Calu3 (cell line): ENCODE measurements around the gene LNX2. TPM values are rescaled to one million over a fixed set of nuclear protein-coding genes. Genes with fewer than 3 reads are reported as not detected.
"Not testable (repeated sequence)": the region's sequence is repeated elsewhere in the genome, so short reads cannot be mapped to it uniquely, and the experiment has no call there.

Source experiments
- BruUV-seq: library from RNA; stranded (reverse); fragments of 400-500 nt; replicated peaks from 2 replicates; lab custom pipeline; 2021; lab: Mats Ljungman, UMichigan
- CTCF ChIA-PET: fragments of 300-600 bp; sonication (Branson Sonifier 250); formaldehyde crosslinking; loops from one replicate; lab custom pipeline; 2022; ENCODE audit warnings: antibody characterized with exemption; lab: Charles Lee
- DNase-seq: peaks from one replicate; pipeline ENCODE4 v3.0.0; 2022
- H3K27ac Mint-ChIP-seq: one replicate; pipeline ENCODE4 v1.8.0; 2022; ENCODE audit warnings: mixed read lengths; ENCODE audit not compliant: unreplicated experiment
- H3K27me3 Mint-ChIP-seq: one replicate; pipeline ENCODE4 v1.8.0; 2022; ENCODE audit warnings: mixed read lengths; ENCODE audit not compliant: unreplicated experiment
- H3K36me3 Mint-ChIP-seq: one replicate; pipeline ENCODE4 v1.8.0; 2022; ENCODE audit warnings: mild to moderate bottlenecking, moderate library complexity, mixed read lengths; ENCODE audit not compliant: insufficient read depth, unreplicated experiment
- H3K4me1 Mint-ChIP-seq: one replicate; pipeline ENCODE4 v1.8.0; 2022; ENCODE audit warnings: mild to moderate bottlenecking, low read depth, mixed read lengths; ENCODE audit not compliant: unreplicated experiment
- H3K4me3 Mint-ChIP-seq: one replicate; pipeline ENCODE4 v1.8.0; 2022; ENCODE audit warnings: mild to moderate bottlenecking, low read depth, moderate library complexity, mixed read lengths; ENCODE audit not compliant: unreplicated experiment
- H3K9me3 Mint-ChIP-seq: one replicate; pipeline ENCODE4 v1.8.0; 2022; ENCODE audit warnings: low read depth, mixed read lengths; ENCODE audit not compliant: unreplicated experiment
- intact Hi-C: fragments of 100-400 bp; cut with micrococcal nuclease; formaldehyde crosslinking; loops from one replicate; pipeline ENCODE4 v1.10.0; 2022; ENCODE audit not compliant: unreplicated experiment
- total RNA-seq: library from RNA; stranded (reverse); gene quantifications from 2 replicates; pipeline ENCODE4 v1.2.3, GENCODE V29; 2022
- TF ChIP-seq, protein P1 (sequence below): fragments of 200-600 bp; IDR thresholded peaks from one replicate; pipeline ENCODE4 v1.8.0; 2022; ENCODE audit warnings: antibody characterized with exemption; ENCODE audit not compliant: unreplicated experiment

The LNX2 gene
- total RNA-seq, 1 experiment from 2014 or later = 11.0 TPM

DNA sequence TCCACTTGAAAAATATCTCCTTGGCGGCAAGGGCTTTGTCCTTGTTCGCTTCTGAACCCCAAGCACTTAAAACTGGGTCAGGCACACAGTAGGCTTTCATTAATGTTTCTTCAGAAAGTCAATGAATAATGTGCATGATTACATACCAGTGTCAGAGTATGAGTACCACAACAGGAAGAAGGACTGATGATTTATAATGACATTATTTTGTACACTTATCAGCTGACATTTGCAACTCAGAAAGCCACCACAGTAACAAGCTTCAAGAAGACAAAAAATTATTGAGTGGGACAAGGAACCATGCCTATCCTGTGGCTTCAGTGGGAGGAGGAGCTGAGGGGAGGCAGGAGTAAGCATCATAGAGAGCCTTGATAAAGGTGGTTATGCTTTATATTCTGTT, 11.3 kb upstream of the LNX2 start:
- Mint-ChIP-seq H3K4me3 (no peak overlapping the region), H3K9me3 (no peaks in the 10 kb centered on the region), H3K27me3 (no peaks in the 10 kb centered on the region), H3K36me3 (peaks cover 8% of the 10 kb centered on the region), H3K27ac (no peak overlapping the region), H3K4me1 (peaks cover 11% of the 10 kb centered on the region)
- intact Hi-C loops = no loop called here
- BruUV-seq = no TSS peak
- TF ChIP-seq, protein P1, sequence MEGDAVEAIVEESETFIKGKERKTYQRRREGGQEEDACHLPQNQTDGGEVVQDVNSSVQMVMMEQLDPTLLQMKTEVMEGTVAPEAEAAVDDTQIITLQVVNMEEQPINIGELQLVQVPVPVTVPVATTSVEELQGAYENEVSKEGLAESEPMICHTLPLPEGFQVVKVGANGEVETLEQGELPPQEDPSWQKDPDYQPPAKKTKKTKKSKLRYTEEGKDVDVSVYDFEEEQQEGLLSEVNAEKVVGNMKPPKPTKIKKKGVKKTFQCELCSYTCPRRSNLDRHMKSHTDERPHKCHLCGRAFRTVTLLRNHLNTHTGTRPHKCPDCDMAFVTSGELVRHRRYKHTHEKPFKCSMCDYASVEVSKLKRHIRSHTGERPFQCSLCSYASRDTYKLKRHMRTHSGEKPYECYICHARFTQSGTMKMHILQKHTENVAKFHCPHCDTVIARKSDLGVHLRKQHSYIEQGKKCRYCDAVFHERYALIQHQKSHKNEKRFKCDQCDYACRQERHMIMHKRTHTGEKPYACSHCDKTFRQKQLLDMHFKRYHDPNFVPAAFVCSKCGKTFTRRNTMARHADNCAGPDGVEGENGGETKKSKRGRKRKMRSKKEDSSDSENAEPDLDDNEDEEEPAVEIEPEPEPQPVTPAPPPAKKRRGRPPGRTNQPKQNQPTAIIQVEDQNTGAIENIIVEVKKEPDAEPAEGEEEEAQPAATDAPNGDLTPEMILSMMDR = no peak
- no peak for DNase-seq
- CTCF ChIA-PET = no interaction called here

DNA sequence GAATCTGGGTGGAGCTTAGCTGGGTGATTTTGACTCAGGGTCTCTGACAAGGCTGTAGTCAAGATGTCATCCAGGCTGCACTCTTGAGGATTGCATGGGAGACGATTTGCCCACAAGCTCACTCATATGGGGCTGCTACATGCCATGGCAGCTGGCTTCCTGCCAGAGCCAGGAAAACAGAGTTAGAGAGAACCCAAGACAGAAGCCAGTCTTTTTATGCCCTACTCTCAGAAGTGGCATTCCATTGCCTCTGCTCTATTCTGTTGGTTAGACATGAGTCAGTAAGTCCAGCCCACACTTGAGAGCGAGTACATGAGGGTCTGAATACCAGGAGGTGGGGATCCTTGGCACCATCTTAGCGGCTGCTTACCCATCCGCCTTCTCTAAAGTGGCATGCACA, 10.8 kb upstream of the LNX2 start:
- H3K4me1 Mint-ChIP-seq = peaks cover 11% of the 10 kb centered on the region
- intact Hi-C loops = no loop called here
- H3K36me3 Mint-ChIP-seq = peaks cover 8% of the 10 kb centered on the region
- BruUV-seq = no TSS peak
- no peak overlapping the region for H3K27ac Mint-ChIP-seq
- H3K4me3 Mint-ChIP-seq = no peak overlapping the region
- no peaks in the 10 kb centered on the region for H3K27me3 Mint-ChIP-seq
- TF ChIP-seq, protein P1 = no peak
- H3K9me3 Mint-ChIP-seq = no peaks in the 10 kb centered on the region
- CTCF ChIA-PET = no interaction called here
- DNase-seq = no peak

DNA sequence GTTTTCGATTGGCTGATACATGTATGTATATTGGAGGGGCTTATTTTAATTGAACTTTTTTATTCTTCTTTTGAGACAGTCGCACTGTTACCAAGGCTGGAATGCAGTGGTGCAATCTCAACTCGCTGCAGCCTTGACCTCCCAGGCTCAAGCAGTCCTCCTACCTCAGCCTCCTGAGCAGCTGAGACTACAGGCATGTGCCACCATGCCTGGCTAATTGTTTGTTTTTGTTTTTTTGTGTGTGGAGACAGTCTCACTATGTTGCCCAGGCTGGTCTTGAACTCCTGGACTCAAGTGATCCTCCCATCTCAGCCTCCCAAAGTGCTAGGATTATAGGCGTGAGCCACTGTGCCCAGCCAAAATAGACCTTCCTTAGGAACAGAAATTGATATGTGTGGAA, 8.4 kb upstream of the LNX2 start:
- intact Hi-C loops, DNase-seq, H3K27me3 Mint-ChIP-seq, H3K4me3 Mint-ChIP-seq, BruUV-seq, H3K9me3 Mint-ChIP-seq, H3K27ac Mint-ChIP-seq, CTCF ChIA-PET: not testable (repeated sequence)
- Mint-ChIP-seq H3K36me3 (peaks cover 15% of the 10 kb centered on the region), H3K4me1 (peaks cover 32% of the 10 kb centered on the region)

DNA sequence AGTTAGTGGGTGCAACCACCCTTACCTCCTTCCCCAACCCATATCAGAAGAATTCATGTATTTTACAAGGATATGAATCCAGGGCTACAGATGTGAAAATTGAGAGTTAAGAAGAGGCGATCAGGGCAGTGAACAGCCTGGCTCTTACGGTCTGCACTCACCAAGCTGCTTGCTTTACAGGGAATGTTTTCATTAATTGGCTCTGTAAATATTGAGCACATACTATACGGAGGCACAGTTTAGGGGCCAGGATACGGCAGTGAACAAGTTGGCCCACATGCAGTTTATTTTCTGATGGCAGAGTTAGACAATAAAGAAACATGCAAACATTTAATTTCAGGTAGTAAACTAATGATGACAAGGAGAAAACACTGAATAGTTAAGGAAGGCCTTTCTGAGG, 7.8 kb upstream of the LNX2 start:
- no peak for DNase-seq
- no peak overlapping the region for H3K27ac Mint-ChIP-seq
- TF ChIP-seq, protein P1 = no peak
- no peaks in the 10 kb centered on the region for H3K27me3 Mint-ChIP-seq
- H3K9me3 Mint-ChIP-seq = no peaks in the 10 kb centered on the region
- CTCF ChIA-PET = no interaction called here
- peaks cover 22% of the 10 kb centered on the region for H3K36me3 Mint-ChIP-seq
- BruUV-seq = no TSS peak
- intact Hi-C loops = no loop called here
- no peak overlapping the region for H3K4me3 Mint-ChIP-seq
- peaks cover 38% of the 10 kb centered on the region for H3K4me1 Mint-ChIP-seq

DNA sequence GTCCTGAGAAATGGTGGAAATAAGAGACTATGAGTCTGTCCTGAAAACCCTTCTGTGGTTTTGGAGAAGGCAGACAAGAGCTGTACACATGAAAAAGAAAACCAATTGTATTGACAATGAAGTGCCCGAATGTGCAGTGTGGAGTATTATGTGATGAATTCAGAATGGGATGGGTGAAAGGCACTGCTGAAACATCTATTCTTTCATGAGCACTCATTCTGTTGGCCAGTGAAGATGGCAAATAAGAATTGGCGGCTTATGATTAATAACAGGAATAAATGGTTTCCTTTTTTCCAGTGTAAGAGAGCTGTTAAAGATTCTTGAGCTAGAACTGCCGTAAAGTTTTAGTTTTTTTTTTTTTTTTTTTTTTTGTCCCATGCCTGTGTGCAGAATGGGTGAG, 7.1 kb upstream of the LNX2 start:
- Mint-ChIP-seq H3K4me3 (no peak overlapping the region), H3K27me3 (no peaks in the 10 kb centered on the region), H3K36me3 (peaks cover 29% of the 10 kb centered on the region), H3K27ac (no peak overlapping the region), H3K9me3 (no peaks in the 10 kb centered on the region), H3K4me1 (peaks cover 45% of the 10 kb centered on the region)
- TF ChIP-seq, protein P1 = no peak
- BruUV-seq = no TSS peak
- intact Hi-C loops = no loop called here
- DNase-seq = no peak
- CTCF ChIA-PET = no interaction called here
